GM12878 (cell line): Measurements from ENCODE around the gene ANKRD1. TPM values are rescaled to one million over a fixed set of nuclear protein-coding genes. Genes with fewer than 3 reads are reported as not detected.

ENCODE experiments used
- EED ChIP-seq: sonication (generic); IDR thresholded peaks from 2 replicates; pipeline ENCODE4 v1.6.1; 2016; ENCODE audit warnings: antibody characterized with exemption, low read depth
- FOS ChIP-seq: IDR thresholded peaks from 3 replicates; pipeline ENCODE4 v1.6.1; 2011; ENCODE audit warnings: borderline replicate concordance; ENCODE audit not compliant: insufficient read length; ENCODE audit errors: extremely low read depth
- FOXM1 ChIP-seq: IDR thresholded peaks from 2 replicates; pipeline ENCODE4 v1.6.1; 2012; ENCODE audit warnings: low read depth, mild to moderate bottlenecking, inconsistent platforms, low read length, moderate library complexity
- JUND ChIP-seq: IDR thresholded peaks from 2 replicates; pipeline ENCODE4 v1.6.1; 2012; ENCODE audit warnings: low read depth, mild to moderate bottlenecking, low read length, improper control_type of control experiment, moderate library complexity
- KAT2A ChIP-seq: conservative IDR thresholded peaks from 2 replicates; pipeline ENCODE4 v1.6.1; 2011; ENCODE audit warnings: low read depth, low read length; ENCODE audit not compliant: control insufficient read depth
- KDM1A ChIP-seq: fragments of 200-600 bp; sonication (generic); IDR thresholded peaks from 2 replicates; pipeline ENCODE4 v1.6.1; 2016; ENCODE audit warnings: borderline replicate concordance
- MYB ChIP-seq: fragments of 150-350 bp; IDR thresholded peaks from 2 replicates; pipeline ENCODE4 v1.6.1; 2014; ENCODE audit warnings: mild to moderate bottlenecking, low read depth, low read length, borderline replicate concordance
- NR2C1 ChIP-seq: fragments of 450-650 bp; IDR thresholded peaks from 2 replicates; pipeline ENCODE4 v1.6.1; 2017; ENCODE audit warnings: antibody characterized with exemption, mild to moderate bottlenecking, moderate library complexity
- POLR2AphosphoS2 ChIP-seq: IDR thresholded peaks from 2 replicates; pipeline ENCODE4 v1.6.1; 2011; ENCODE audit warnings: low read depth, mild to moderate bottlenecking, low read length, improper control_type of control experiment, moderate library complexity
- RFX5 ChIP-seq: IDR thresholded peaks from 2 replicates; pipeline ENCODE4 v1.6.1; 2011; ENCODE audit warnings: low read depth, low read length, improper control_type of control experiment
- ZNF217 ChIP-seq: fragments of 450-650 bp; IDR thresholded peaks from 2 replicates; pipeline ENCODE4 v1.6.1; 2017; ENCODE audit warnings: antibody characterized with exemption, mild to moderate bottlenecking
- polyA plus RNA-seq, 11 experiments: library from polyadenylated mRNA; depleted of rRNA in 4 of 11; unstranded in 6 of 11; stranded (reverse) in 5 of 11; fragments of >200 nt; fragmentation: Nextera tagmentation in 4 of 11; fragmentation: Illumina TruSeq in 1 of 11; extraction: Ambion mirVana in 4 of 11; extraction: Trizol in 1 of 11; gene quantifications; 1 replicate in 1 of 11; 2 replicates in 10 of 11; pipeline versions ENCODE4 v1.2.1 to v1.2.3, GENCODE V29; 2011 to 2016; ENCODE audit warnings: inconsistent platforms in 2 of 11, missing spikeins in 2 of 11, low read depth in 1 of 11
- total RNA-seq, 4 experiments: library from RNA; depleted of rRNA in 3 of 4; stranded (reverse); fragments of >200 nt in 3 of 4; fragmentation: Illumina TruSeq in 1 of 4; extraction: Trizol in 1 of 4; gene quantifications; 2 replicates each; pipeline versions ENCODE4 v1.2.1 to v1.2.3, GENCODE V29; 2013 to 2021
- TF ChIP-seq, protein P1 (sequence below): fragments of 450-650 bp; IDR thresholded peaks from 2 replicates; pipeline ENCODE4 v1.6.1; 2016; ENCODE audit warnings: mild to moderate bottlenecking
- TF ChIP-seq, protein P2 (sequence below): IDR thresholded peaks from 2 replicates; pipeline ENCODE4 v1.6.1; 2011; ENCODE audit warnings: low read depth, low read length, improper control_type of control experiment, borderline replicate concordance

The ANKRD1 gene
- total and polyA plus RNA-seq, 10 of the 15 experiments (the other 5 are each of a cell fraction or from before 2014, with no cell fraction given) = not detected

DNA sequence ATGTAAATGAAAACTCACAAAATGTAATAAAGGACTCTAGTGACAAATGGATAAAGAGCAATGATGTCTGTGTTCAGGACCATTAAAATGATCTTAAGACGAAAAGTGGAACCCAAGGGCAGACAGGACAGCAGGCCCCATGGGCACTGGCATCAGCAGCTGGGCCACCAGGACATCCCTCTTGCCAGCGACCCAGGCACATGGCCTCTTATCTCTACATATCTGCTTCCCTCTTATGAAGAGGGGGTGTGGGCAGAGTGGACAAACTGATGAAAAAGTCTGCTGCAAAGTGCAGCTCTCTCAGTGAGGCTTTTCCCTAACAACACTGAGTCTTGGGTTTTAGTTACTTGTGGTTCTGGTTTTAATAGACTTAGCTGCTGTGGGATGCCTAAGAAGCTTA is 44.8 kb upstream of the ANKRD1 start (continued):
- TF ChIP-seq MYB = no peak
- no peak for TF ChIP-seq POLR2AphosphoS2
- no peak for TF ChIP-seq JUND
- TF ChIP-seq, protein P1, sequence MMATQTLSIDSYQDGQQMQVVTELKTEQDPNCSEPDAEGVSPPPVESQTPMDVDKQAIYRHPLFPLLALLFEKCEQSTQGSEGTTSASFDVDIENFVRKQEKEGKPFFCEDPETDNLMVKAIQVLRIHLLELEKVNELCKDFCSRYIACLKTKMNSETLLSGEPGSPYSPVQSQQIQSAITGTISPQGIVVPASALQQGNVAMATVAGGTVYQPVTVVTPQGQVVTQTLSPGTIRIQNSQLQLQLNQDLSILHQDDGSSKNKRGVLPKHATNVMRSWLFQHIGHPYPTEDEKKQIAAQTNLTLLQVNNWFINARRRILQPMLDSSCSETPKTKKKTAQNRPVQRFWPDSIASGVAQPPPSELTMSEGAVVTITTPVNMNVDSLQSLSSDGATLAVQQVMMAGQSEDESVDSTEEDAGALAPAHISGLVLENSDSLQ = no peak
- no peak for TF ChIP-seq KAT2A
- no peak for TF ChIP-seq RFX5
- TF ChIP-seq NR2C1 = no peak
- TF ChIP-seq EED = no peak
- no peak for TF ChIP-seq KDM1A
- no peak for TF ChIP-seq FOXM1
- TF ChIP-seq, protein P2, sequence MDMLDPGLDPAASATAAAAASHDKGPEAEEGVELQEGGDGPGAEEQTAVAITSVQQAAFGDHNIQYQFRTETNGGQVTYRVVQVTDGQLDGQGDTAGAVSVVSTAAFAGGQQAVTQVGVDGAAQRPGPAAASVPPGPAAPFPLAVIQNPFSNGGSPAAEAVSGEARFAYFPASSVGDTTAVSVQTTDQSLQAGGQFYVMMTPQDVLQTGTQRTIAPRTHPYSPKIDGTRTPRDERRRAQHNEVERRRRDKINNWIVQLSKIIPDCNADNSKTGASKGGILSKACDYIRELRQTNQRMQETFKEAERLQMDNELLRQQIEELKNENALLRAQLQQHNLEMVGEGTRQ = no peak
- TF ChIP-seq ZNF217 = no peak
- TF ChIP-seq FOS = no peak
